ENCODE measurements around the gene VAV3.

VAV3 gene

GRCh38 chr1:107625405-107626029, 339.5 kb downstream of the VAV3 start:
- DNase-seq: no peak

- DNase-seq: no peak
These were observed 341.5 kb downstream of the VAV3 start for GRCh38 chr1:107623431-107623830.

GRCh38 chr1:107622966-107623365, 342.0 kb downstream of the VAV3 start:
- no peak for DNase-seq

- no peak for DNase-seq
These were observed 342.4 kb downstream of the VAV3 start for GRCh38 chr1:107622535-107622934.

- no peak for DNase-seq
These were observed 344.2 kb downstream of the VAV3 start for GRCh38 chr1:107620753-107621152.

GRCh38 chr1:107618539-107618938, 346.4 kb downstream of the VAV3 start:
- DNase-seq: no peak

GRCh38 chr1:107617921-107618320, 347.1 kb downstream of the VAV3 start:
- no peak for DNase-seq

- DNase-seq: no peak
These were observed 347.5 kb downstream of the VAV3 start for GRCh38 chr1:107617456-107617855.

- no peak for DNase-seq
These were observed 355.2 kb downstream of the VAV3 start for GRCh38 chr1:107609808-107610207.

- DNase-seq: no peak
These were observed 360.2 kb downstream of the VAV3 start for GRCh38 chr1:107604825-107605224.

GRCh38 chr1:107600607-107601160, 364.3 kb downstream of the VAV3 start:
- no peak for DNase-seq

GRCh38 chr1:107599220-107599619, 365.8 kb downstream of the VAV3 start:
- DNase-seq: no peak

- DNase-seq: no peak
These were observed 367.7 kb downstream of the VAV3 start for GRCh38 chr1:107597290-107597689.

- no peak for DNase-seq
These were observed 370.4 kb downstream of the VAV3 start for GRCh38 chr1:107594536-107594935.

- DNase-seq: no peak
These were observed 371.3 kb downstream of the VAV3 start for GRCh38 chr1:107593501-107594209.

GRCh38 chr1:107590900-107591622, 373.9 kb downstream of the VAV3 start:
- DNase-seq: peak; percentile 18

GRCh38 chr1:107590087-107590486, 374.9 kb downstream of the VAV3 start:
- DNase-seq: no peak

- no peak for DNase-seq
These were observed 376.7 kb downstream of the VAV3 start for GRCh38 chr1:107588321-107588720.

GRCh38 chr1:107575226-107575625, 389.8 kb downstream of the VAV3 start:
- DNase-seq: no peak

- no peak for DNase-seq
These were observed 390.9 kb downstream of the VAV3 start for GRCh38 chr1:107574044-107574443.

GRCh38 chr1:107572674-107573211, 392.2 kb downstream of the VAV3 start:
- no peak for DNase-seq

GRCh38 chr1:107570768-107571167, 394.2 kb downstream of the VAV3 start:
- DNase-seq: no peak

GRCh38 chr1:107563441-107563840, 401.5 kb downstream of the VAV3 start:
- DNase-seq: no peak

- no peak for DNase-seq
These were observed 405.1 kb downstream of the VAV3 start for GRCh38 chr1:107559881-107560280.
